Uterus (tissue), 2 donors: ENCODE results near the gene NADK2.

ENCODE experiments used
- POLR2A ChIP-seq, 2 donors: fragments of 450-650 bp; IDR thresholded peaks; one replicate each; pipeline ENCODE4 v1.6.1; 2016; ENCODE audit warnings: antibody characterized with exemption in 2 of 2, mild to moderate bottlenecking in 1 of 2, moderate library complexity in 1 of 2
- TF ChIP-seq, protein P1 (sequence below), 4 experiments: fragments of 200-600 bp in 2 of 4; fragments of 450-650 bp in 2 of 4; sonication (generic) in 2 of 4; IDR thresholded peaks; one replicate each; pipeline ENCODE4 v1.5.1; 2016 to 2019; ENCODE audit warnings: antibody characterized with exemption in 4 of 4, mild to moderate bottlenecking in 2 of 4, moderate library complexity in 1 of 4

DNA sequence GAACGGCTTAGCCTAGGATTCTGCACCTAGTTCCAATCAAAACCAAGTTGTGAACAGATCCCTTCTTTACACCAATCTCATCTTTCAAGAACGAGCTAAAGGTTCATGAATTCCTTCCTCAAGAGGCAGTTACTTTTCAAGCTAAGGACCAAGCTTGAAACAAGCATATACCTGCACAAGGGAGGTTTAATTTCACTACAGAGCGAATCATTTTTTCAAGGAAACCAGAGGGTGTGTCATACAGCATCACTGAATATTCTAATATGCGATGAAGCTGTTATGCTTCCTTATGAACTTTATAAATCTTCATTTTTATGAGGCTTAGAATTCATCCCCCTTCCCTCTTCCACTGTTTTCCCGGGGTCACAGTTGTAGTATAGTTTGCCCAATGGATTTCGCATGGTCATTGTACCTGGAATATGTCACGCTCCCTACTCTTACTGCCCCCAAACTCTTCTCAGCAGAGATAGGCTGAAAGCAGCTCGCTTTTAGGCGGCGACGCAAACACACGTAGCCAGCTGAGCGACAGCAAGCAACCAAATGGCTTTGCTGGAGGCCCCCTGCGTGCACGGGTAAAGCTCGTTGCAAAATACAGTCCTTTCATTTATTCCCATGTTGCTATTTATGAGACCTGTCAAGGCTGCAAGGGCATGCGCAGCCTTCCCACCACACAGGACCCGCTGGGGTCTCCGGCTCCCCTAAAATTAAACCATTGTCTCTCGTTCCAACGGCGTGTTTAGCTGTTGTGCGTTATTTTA is 90.9 kb downstream of the NADK2 start:
- TF ChIP-seq, protein P1, sequence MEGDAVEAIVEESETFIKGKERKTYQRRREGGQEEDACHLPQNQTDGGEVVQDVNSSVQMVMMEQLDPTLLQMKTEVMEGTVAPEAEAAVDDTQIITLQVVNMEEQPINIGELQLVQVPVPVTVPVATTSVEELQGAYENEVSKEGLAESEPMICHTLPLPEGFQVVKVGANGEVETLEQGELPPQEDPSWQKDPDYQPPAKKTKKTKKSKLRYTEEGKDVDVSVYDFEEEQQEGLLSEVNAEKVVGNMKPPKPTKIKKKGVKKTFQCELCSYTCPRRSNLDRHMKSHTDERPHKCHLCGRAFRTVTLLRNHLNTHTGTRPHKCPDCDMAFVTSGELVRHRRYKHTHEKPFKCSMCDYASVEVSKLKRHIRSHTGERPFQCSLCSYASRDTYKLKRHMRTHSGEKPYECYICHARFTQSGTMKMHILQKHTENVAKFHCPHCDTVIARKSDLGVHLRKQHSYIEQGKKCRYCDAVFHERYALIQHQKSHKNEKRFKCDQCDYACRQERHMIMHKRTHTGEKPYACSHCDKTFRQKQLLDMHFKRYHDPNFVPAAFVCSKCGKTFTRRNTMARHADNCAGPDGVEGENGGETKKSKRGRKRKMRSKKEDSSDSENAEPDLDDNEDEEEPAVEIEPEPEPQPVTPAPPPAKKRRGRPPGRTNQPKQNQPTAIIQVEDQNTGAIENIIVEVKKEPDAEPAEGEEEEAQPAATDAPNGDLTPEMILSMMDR (IDR thresholded peaks at IDR 0.05), result no peak
- TF ChIP-seq POLR2A (IDR thresholded peaks at IDR 0.05), result no peak
